Peyer's patch (tissue), 4 donors: ENCODE results near the gene PAIP2B. TPM values are rescaled to one million over a fixed set of nuclear protein-coding genes. Genes with fewer than 3 reads are reported as not detected.

ENCODE experiments used
- DNase-seq, 3 donors: peaks; one replicate each; pipeline ENCODE4 v3.0.0-alpha.2; 2017 to 2019
- H3K27ac ChIP-seq, 4 donors: fragments of 200-600 bp; sonication (generic); one replicate each; pipeline ENCODE4 v1.5.1; 2016 to 2019
- H3K27me3 ChIP-seq, 2 donors: fragments of 200-600 bp; sonication (generic); one replicate each; pipeline ENCODE4 v1.5.1; 2019
- H3K36me3 ChIP-seq, 3 donors: fragments of 200-600 bp; sonication (generic); one replicate each; pipeline ENCODE4 v1.5.1; 2016 to 2019
- H3K4me1 ChIP-seq, 4 donors: fragments of 200-600 bp; sonication (generic); one replicate each; pipeline ENCODE4 v1.5.1; 2016 to 2019
- H3K4me3 ChIP-seq, 4 donors: fragments of 200-600 bp; sonication (generic); 1 replicate in 3 of 4; 2 replicates in 1 of 4; pipeline ENCODE4 v1.5.1; 2016 to 2019; ENCODE audit warnings: mild to moderate bottlenecking in 1 of 4
- H3K9me3 ChIP-seq, 4 donors: fragments of 200-600 bp; sonication (generic); one replicate each; pipeline ENCODE4 v1.5.1; 2016 to 2019; ENCODE audit warnings: mild to moderate bottlenecking in 1 of 4
- POLR2A ChIP-seq, 2 donors: fragments of 450-650 bp; IDR thresholded peaks; one replicate each; pipeline ENCODE4 v1.5.1; 2017; ENCODE audit warnings: antibody characterized with exemption in 2 of 2, mild to moderate bottlenecking in 2 of 2, moderate library complexity in 2 of 2
- small RNA-seq, 2 donors: library from RNA; depleted of rRNA; stranded (forward); fragments of <200 nt; gene quantifications; one replicate each; pipeline ENCODE3, GENCODE V24; 2016
- total RNA-seq, 4 donors: library from RNA; depleted of rRNA; stranded (reverse); fragments of >200 nt; gene quantifications; one replicate each; pipeline ENCODE4 v1.1.0, GENCODE V29; 2016
- TF ChIP-seq, protein P1 (sequence below), 6 experiments: fragments of 450-650 bp in 4 of 6; fragments of 200-600 bp in 2 of 6; sonication (generic) in 1 of 6; IDR thresholded peaks; one replicate each; pipeline ENCODE4 v1.5.1; 2017 to 2019; ENCODE audit warnings: antibody characterized with exemption in 6 of 6, mild to moderate bottlenecking in 3 of 6, moderate library complexity in 1 of 6

Gene PAIP2B
- total RNA-seq, 4 donors from 2014 or later = 1.9 to 10.7 (median 2.2) TPM

DNA sequence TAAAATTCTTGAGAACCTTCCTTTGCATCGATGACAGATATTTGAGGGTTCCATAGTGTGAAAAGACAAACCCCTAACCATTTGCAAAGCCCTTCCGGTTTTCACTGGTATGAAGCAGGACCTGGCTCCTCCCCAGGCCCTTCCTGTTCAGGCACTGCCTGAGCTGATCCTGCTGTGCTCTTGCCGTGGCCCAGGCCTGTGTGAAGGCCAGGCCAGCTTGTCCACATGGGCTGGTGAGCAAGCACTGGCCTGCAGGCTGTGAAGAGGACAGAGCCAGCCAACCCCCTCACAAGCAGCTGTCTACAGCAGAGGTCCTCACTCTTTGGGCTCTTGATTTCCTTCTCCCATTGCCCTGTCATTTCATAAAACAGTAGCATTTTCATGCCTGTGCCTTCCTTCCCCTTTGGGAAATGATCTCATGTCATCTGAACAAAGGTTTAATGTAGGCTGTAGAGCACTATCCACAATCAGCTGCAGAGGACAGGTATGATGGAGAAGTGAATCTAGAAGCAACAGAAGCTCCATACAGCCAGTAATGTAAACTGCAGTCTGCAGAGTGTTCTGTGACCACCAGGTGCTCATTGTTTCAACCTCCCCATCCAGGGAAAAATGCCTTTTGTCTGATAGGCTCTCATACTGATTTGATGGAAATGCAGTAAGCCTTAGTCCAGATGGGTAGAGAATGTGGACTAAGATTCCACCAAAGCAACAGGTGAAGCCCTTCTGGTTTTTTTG is 76.7 kb downstream of the PAIP2B start:
- H3K27ac ChIP-seq = no peak overlapping the region
- peaks cover 0 to 54% (median 0%) of the 10 kb centered on the region in 3 donors for H3K36me3 ChIP-seq

DNA sequence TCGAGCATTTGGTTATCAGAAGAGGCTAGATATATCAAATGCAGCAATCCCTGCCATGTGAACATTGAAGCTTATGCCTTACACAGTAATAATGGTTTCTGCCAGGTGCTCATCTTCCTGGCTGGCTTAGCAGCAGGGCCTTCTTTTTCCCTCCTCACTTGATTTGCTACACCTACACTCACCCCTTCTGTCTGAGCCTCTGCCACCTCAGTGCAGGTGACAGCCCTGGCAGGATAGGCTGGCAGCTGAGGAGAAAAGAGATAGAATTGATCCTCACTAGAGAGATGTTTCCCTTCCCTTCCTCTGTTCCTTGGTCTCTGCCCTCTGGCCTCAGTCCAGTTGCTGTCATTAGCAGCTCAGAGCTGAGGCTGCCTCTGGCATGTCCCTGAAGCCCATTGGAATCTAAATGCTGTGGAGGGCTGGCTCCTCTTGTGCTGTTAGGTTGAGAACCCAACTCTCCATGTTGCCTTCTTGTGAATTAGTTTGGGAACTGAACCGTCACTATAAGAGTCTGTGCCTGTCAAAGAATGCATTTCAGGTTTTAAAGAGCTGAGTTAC is 78.3 kb downstream of the PAIP2B start:
- Histone ChIP-seq H3K9me3 (no peaks in the 10 kb centered on the region), H3K4me1 (no peaks in the 10 kb centered on the region), H3K27ac (no peak overlapping the region), H3K36me3 (peaks cover 0 to 71% (median 0%) of the 10 kb centered on the region in 3 donors), H3K4me3 (no peak overlapping the region), H3K27me3 (no peaks in the 10 kb centered on the region)
- no peak for DNase-seq
- TF ChIP-seq, protein P1, sequence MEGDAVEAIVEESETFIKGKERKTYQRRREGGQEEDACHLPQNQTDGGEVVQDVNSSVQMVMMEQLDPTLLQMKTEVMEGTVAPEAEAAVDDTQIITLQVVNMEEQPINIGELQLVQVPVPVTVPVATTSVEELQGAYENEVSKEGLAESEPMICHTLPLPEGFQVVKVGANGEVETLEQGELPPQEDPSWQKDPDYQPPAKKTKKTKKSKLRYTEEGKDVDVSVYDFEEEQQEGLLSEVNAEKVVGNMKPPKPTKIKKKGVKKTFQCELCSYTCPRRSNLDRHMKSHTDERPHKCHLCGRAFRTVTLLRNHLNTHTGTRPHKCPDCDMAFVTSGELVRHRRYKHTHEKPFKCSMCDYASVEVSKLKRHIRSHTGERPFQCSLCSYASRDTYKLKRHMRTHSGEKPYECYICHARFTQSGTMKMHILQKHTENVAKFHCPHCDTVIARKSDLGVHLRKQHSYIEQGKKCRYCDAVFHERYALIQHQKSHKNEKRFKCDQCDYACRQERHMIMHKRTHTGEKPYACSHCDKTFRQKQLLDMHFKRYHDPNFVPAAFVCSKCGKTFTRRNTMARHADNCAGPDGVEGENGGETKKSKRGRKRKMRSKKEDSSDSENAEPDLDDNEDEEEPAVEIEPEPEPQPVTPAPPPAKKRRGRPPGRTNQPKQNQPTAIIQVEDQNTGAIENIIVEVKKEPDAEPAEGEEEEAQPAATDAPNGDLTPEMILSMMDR (IDR thresholded peaks at IDR 0.05) = no peak
- TF ChIP-seq POLR2A (IDR thresholded peaks at IDR 0.05) = no peak

More for the DNA sequence above, 76.7 kb downstream of the PAIP2B start:
- no peak for TF ChIP-seq POLR2A (IDR thresholded peaks at IDR 0.05)
- TF ChIP-seq, protein P1 (IDR thresholded peaks at IDR 0.05) = no peak
- H3K4me3 ChIP-seq = no peak overlapping the region
- no peaks in the 10 kb centered on the region for H3K9me3 ChIP-seq
- H3K4me1 ChIP-seq = no peaks in the 10 kb centered on the region
- no peaks in the 10 kb centered on the region for H3K27me3 ChIP-seq
- DNase-seq = no peak

DNA sequence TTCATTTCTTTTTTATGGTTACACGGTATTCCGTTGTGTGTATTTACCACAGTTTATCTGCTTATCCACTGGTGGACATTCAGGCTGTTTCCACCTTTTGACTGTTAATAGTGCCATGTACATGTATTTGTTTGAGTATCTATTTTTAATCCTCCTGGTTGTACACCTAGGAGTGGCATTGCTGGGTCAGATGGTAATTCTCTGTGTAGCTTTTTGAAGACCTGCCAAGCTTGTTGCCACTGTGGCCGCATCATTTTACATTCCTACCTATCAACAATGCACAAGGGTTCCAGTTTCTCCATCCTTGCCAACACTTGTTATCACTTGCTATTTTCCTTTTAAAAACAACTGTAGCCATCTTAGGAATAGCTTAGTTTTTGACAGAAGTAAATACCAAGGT is 83.1 kb downstream of the PAIP2B start:
- no peaks in the 10 kb centered on the region for H3K9me3 ChIP-seq
- H3K27ac ChIP-seq = no peak overlapping the region
- H3K4me3 ChIP-seq = no peak overlapping the region
- H3K27me3 ChIP-seq = no peaks in the 10 kb centered on the region
- H3K36me3 ChIP-seq = peaks cover 0 to 100% (median 2%) of the 10 kb centered on the region in 3 donors
- TF ChIP-seq, protein P1 (IDR thresholded peaks at IDR 0.05) = no peak
- no peak for TF ChIP-seq POLR2A (IDR thresholded peaks at IDR 0.05)
- no peaks in the 10 kb centered on the region for H3K4me1 ChIP-seq
- no peak for DNase-seq

DNA sequence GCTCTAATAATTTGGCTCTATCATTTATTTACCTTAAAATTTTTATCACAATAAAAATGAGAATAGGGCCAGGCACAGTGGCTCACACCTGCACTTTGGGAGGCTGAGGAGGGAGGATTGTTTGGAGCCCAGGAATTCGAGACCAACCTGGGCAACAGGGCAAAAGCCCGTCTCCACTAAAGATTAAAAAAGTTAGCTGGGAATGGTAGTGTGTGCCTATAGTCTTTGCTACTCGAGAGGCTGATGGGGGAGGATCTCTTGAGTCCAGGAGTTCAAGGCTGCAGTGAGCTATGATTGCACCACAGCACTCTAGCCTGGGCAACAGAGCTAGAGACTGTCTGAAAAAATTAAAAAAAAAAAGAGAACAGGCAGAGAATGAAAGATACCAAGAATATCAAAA is 90.7 kb downstream of the PAIP2B start:
- no peak for DNase-seq
- Histone ChIP-seq H3K36me3 (peaks cover 0 to 74% (median 0%) of the 10 kb centered on the region in 3 donors), H3K4me3 (no peak overlapping the region), H3K27me3 (no peaks in the 10 kb centered on the region), H3K4me1 (peaks cover 0 to 13% (median 0%) of the 10 kb centered on the region in 4 donors), H3K27ac (no peak overlapping the region), H3K9me3 (no peaks in the 10 kb centered on the region)
- no peak for TF ChIP-seq POLR2A (IDR thresholded peaks at IDR 0.05)
- TF ChIP-seq, protein P1 (IDR thresholded peaks at IDR 0.05) = no peak

DNA sequence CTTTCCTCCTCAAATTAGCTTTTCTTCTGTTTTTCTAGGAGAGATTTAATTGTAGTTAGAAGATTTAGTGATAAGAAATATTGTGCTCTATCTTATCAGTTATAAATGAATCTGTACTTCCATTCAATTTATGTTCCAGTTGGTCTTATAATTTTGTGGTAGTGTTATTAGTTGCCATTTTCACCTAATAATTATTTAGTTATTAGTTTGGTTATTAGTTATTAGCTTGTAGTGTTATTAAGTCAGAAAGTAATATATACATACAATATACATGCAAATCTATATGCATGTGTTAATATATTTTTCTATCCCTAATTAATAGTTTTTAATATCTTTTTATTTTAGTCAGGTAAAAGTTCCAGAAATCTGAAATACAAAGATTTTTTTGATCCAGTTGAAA is 93.3 kb downstream of the PAIP2B start:
- Histone ChIP-seq H3K36me3 (peaks cover 0 to 48% (median 0%) of the 10 kb centered on the region in 3 donors), H3K27me3 (no peaks in the 10 kb centered on the region)

More for the DNA sequence above, 93.3 kb downstream of the PAIP2B start:
- Histone ChIP-seq H3K9me3 (no peaks in the 10 kb centered on the region), H3K27ac (no peak overlapping the region), H3K4me1 (peaks cover 0 to 20% (median 0%) of the 10 kb centered on the region in 4 donors), H3K4me3 (no peak overlapping the region)
- no peak for DNase-seq
- TF ChIP-seq, protein P1 (IDR thresholded peaks at IDR 0.05) = no peak
- no peak for TF ChIP-seq POLR2A (IDR thresholded peaks at IDR 0.05)

Small RNA genes lying within 50 kb of the gene (small RNA-seq; reads per million reads assigned to genes)
- 0 reads per million in 2 donors for gene AC007881.1

Other genes with a start within 250 kb of the PAIP2B start
- gene ANKRD53, start 248.5 kb downstream of the PAIP2B start, total RNA-seq = 1 to 10 TPM in 1 of 4 donors, not detected in 3; 3.5 TPM
- 10 to 100 TPM; 13.2 to 35.1 (median 30.3) TPM for gene TEX261, start 232.2 kb downstream of the PAIP2B start, total RNA-seq
- gene NAGK, start 158.5 kb downstream of the PAIP2B start, total RNA-seq = 100 to 1,000 TPM in 1 of 4 donors, 10 to 100 TPM in 3; 33.1 to 182 (median 46.6) TPM
- 10 to 100 TPM; 14.0 to 31.5 (median 22.1) TPM for gene MCEE, start 96.9 kb downstream of the PAIP2B start, total RNA-seq
- gene MPHOSPH10, start 96.5 kb downstream of the PAIP2B start, total RNA-seq = 10 to 100 TPM; 16.3 to 37.1 (median 20.7) TPM
- 100 to 1,000 TPM; 155 to 539 (median 174) TPM for gene ZNF638, start 104.7 kb upstream of the PAIP2B start, total RNA-seq
- gene DYSF, start 226.5 kb upstream of the PAIP2B start, total RNA-seq = 10 to 100 TPM in 1 of 4 donors, 1 to 10 TPM in 3; 2.8 to 14.9 (median 4.0) TPM